Stimulated activated CD4-positive, alpha-beta T cell treated with anti-CD3 and anti-CD28 coated beads, Interleukin-15, amount 100 ng/mL, for 24 hours (primary cell): ENCODE results near the gene UBC.
"Not testable (repeated sequence)": the region's sequence is repeated elsewhere in the genome, so short reads cannot be mapped to it uniquely, and the experiment has no call there.

ENCODE experiments used
- DNase-seq: peaks from one replicate; pipeline ENCODE4 v3.0.0-alpha.2; 2020

Gene UBC

DNA sequence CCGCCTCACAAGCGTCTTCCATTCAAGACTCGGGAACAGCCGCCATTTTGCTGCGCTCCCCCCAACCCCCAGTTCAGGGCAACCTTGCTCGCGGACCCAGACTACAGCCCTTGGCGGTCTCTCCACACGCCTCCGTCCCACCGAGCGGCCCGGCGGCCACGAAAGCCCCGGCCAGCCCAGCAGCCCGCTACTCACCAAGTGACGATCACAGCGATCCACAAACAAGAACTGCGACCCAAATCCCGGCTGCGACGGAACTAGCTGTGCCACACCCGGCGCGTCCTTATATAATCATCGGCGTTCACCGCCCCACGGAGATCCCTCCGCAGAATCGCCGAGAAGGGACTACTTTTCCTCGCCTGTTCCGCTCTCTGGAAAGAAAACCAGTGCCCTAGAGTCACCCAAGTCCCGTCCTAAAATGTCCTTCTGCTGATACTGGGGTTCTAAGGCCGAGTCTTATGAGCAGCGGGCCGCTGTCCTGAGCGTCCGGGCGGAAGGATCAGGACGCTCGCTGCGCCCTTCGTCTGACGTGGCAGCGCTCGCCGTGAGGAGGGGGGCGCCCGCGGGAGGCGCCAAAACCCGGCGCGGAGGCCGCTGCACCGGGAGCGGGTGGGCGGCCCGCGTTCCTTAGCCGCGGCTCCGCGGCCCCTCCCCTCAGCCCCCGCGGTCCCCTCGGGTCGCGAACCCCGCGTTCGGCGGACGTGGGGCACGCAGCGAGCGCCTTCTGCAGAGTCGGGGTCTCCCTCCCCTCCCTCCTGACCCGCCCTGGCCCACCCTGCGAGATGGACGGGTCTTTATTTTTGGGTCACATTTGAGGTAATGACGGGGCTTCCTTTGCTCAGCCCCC lies at the start of gene UBC:
Gene UBC, minus strand, starts transcription at position 259 of the 847 bp plus-strand sequence. CDS start 879 bp downstream, outside the sequence.
- DNase-seq = peak; percentile 90

GRCh38 chr12:124963211-124963610 lies 48.8 kb upstream of the UBC start:
- no peak for DNase-seq

GRCh38 chr12:124961055-124961454 lies 46.6 kb upstream of the UBC start:
- DNase-seq = no peak

DNA sequence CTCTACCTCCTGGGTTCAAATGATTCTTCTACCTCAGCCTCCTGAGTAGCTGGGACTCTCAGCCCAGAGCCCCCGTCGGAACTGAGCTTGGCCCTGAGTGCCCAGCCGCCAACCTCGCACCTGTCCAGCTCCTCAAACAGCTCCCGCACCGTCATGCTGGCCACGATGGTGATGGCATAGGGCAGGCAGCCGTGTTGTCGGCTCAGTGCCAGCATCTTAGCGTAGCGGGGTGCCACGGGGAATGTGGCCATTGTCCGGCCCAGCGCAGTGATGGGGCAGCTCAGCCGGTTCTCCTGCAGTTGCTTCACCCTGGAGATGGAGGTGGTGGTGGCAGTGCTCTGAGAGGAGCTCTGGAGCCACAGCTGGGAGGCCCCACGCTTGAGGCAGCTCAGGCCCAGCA lies 42.1 kb upstream of the UBC start:
- DNase-seq = no peak

- no peak for DNase-seq
These were observed 40.3 kb upstream of the UBC start for GRCh38 chr12:124954771-124955170.

DNA sequence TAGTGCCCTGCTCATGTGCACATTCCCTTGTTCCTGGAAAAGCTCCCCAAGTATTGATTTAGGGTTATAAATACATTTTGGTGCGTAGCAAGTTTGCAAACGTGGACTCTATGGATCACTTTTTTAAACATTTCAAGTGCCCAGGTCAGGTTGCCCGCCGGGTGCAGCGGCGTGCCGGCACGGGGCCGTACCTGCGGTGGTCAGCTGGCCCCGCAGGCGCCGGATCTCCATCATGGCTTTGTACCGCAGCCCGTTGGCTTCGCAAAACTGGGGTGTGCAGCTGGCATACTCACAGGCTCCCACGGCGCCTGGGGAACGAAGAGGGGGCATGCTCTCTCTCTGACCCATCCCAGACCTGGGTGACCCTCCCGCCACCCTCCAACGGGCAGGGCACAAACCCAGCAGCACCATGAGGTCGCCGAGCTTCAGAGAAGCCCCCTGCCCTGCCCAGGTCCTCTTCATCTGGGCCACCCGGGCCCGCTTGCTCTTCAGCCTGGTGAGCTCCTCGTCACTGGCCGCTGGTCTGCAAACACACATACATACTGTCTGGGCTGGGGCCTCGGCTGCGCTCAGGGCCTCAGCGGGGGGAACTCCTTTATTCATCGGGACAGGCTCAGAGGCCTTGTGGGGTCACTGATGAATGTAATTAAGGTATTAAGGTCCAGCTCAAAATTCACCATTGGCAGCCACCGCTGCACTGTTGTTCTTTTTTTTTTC lies 39.4 kb upstream of the UBC start:
- DNase-seq = no peak

DNA sequence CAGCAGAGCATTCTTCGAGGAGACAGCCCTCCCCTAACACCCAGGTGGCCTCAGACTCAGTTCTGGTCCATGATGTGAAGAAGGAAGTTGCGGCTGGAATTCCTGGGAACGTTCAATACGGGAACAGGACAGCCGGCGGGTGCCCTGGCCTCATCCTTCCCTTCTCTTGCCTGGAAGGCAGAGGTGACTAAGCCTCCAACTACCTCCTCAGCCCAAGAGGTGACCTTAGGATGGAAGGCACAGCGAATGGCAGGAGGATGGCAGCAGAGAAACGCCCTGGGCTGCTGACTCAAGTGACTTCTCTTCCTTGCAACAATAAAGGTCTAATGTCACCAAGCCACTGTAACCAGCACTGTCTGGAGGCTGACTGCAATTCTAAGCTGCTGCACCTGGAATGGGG lies 38.4 kb upstream of the UBC start:
- no peak for DNase-seq

GRCh38 chr12:124952295-124952694 lies 37.8 kb upstream of the UBC start:
- DNase-seq = no peak

DNA sequence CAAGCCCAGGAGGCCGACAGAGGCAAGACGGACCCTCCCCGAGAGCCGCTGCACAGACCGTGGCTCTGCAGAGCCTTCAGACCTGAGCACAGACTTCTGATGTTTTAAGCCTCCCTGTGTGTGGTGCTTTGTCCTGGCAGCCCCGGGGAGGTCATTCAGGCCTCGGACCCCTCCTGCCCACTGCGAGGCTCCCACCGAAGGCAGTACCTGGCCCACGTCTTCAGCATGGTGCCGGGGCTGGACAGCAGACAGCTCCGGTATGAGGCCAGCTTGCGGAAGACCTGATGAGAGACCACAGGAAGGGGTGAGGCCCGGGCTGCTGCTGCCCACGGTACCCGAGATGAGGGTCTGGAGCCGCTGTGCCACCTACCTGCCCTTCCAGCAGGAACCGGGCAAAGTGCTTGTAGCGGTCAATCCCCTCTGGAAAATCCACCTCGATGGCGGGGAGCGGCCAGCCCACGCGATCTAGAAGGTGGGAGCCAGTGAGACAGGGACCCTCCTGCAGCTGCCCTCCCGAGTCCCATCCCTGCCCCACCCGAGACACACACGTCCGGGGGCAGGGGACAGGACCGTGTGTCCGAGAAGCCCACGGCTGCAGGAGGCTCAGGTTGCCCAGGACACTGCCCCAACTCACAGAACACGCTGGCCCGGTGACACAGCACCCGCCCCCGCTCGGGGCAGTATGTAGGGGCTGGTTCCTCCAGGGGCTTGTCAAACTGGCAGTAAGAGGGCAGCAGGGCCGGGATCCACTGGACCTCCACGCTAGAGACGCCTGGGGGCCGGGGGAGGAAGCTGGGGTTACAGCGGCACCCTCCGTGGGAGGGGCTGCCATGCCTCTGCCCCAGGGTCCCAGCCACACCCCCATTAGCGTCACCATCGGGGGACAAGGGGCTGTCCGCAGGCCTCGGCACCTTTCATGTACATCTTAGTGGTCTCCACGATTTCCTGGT lies 35.6 kb upstream of the UBC start:
- no peak for DNase-seq

DNA sequence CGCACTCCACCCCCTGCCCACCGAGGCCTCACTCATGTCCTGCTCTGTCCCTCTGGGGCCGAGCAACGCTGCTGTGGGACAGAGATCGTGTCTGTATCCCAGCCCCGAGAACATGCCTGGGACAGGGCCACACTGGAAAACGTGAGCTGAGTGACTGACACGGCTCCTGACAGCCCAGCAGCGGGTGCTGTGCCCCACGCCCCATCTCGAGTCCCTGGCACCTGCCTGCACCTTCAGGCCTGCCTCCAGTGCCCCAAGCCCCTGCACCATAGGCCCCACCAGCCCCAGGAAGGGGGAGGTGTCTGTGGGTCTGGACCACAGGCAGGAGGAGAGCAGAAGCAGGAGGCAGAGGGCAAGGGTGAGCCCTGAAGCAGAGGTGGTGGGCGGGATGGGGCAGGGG lies 34.6 kb upstream of the UBC start:
- no peak for DNase-seq

- DNase-seq = no peak
These were observed 33.3 kb upstream of the UBC start for GRCh38 chr12:124947561-124948398.

- no peak for DNase-seq
These were observed 32.6 kb upstream of the UBC start for GRCh38 chr12:124947013-124947412.

DNA sequence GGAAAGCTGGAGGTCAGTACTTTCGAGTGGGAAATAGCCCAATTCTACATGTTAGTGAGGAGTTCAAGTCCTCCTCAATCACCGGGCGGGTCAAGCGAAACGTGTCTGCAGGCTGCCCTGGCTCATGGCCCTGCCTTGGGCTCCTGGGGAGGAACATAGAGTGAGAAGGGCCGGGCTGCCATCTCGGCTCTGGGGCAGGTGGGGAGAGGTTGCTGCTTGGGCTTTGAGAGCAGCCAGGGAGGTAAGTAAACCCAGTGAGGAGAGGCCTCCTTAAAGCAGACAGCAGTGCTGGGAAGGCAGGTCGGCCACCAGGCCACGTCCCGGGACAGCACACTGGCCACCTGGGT lies 32.0 kb upstream of the UBC start:
- DNase-seq = no peak

DNA sequence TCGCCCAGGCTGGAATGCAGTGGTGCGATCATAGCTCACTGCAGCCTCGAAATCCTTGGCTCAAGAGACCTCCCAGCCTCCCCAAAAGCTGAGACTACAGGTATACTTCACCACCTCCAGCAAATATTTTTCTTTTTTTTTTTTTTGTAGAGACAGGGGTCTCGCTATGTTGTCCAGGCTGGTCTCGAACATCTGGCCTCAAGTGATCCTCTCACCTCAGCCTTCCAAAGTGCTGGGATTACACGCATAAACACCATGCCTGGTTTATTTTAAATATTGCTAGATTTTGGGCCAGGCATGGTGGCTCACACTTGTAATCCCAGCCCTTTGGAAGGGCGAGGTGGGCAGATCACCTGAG lies 26.7 kb upstream of the UBC start:
- no peak for DNase-seq

DNA sequence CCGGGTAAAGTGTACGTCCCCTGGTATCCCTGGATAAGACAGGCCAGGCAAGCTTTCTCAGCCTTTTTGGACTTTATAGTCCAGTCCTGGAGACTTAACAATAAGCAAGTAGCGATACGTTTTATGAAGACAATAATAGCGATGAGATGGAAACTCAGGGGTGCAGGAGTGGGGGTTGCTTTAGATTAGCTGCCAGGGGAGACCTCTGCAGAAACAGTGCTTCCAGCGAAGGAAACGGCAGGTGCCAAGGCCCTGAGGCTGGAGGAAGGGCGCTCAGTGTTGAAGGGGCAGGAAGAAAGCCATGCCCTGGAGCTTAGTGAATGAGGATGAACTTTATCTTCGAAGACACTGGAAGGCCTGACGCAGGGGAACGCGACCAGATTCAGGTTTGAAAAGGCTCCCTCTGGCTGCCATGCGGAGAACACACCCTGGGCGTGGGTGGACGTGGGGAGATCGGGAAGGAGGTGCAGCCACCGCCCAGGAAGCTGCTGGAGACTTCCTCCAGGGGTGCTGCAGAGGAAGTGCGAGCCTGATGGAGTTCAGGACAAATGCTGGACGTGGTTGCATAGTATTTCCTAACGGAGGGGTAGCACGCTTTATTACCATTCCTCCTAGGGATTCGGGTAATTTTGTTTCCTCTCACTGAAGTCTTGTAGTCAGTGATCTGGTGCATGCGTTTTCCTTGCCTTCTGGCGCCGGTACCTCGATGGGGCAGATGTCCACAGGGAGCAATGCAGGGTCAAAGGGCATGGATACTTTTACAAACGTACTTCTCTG lies 26.1 kb upstream of the UBC start:
- peak; percentile 90 for DNase-seq

GRCh38 chr12:124940143-124940392 lies 25.6 kb upstream of the UBC start:
- DNase-seq = no peak

DNA sequence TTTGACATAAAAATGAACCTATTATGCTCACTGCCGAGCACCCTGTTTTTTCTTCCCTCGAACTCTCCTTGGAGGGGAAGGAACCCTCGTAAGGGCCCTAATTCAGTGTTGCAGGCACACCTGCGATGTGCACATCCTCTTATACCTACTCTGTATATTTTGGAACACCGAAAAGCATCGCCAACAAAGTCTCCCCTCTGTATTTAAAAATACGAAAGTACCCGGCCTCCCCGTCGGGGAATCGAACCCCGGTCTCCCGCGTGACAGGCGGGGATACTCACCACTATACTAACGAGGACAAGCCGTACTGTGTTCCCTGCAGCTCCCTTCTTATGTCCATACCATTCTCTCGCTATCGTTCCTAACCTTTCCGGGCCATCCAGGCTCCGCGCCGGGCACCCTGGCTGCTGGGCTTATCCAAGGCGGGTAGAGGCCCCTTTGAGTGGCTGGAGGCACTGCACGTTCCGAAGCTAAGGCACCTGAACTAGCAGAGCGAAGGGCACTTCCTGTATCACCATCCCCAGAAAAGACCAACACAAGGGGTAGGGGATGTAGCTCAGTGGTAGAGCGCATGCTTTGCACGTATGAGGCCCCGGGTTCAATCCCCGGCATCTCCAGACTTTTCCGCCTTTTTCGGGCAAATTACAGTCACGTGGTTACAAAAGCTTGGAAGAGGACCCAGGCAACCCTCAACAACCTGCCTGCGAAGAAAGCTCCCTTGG lies 25.1 kb upstream of the UBC start:
- peak; percentile 91 for DNase-seq

DNA sequence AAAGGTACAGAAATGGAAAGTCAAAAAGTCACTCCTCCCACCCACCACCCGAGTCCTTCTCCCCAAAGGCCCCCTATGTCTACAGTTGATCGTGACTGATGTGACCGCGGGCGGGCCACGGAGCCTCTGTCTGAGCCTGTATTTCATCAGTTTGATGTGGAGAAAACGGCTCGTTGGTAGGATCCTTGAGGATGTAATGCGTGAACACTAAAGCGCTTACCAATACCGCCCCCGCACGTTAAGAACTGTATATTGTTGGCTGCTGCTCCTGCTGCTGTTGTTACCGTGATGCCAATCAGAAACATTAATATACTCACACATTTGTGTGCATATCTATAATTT lies 24.6 kb upstream of the UBC start:
- DNase-seq = peak; percentile 66

- no peak for DNase-seq
These were observed 24.1 kb upstream of the UBC start for GRCh38 chr12:124938587-124938986.

DNA sequence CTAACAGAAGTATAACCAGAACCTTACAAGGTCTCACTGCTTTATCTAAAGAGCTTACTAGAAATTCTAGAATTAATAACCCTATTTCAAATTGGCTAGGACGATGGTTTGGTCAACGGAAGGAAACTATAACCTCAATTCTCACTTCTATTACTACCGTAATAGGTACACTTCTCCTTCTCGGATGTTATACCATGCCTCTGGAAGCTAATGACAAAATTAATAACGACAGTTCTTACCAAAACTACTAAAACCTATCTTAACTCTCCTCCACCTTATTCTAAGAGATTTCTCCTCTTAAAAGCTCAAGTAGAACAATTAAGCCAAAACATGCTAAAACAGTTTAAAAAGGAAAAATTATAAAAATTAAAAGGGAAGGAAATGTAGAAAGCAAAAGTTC lies 23.7 kb upstream of the UBC start:
- no peak for DNase-seq

- not testable (repeated sequence) for DNase-seq
These were observed 17.1 kb upstream of the UBC start for GRCh38 chr12:124931528-124931927.
